Cerebellar nuclear complex (tissue), 1 donor: Measurements from ENCODE around the gene RBBP8NL.

Source experiments
- DNase-seq, 2 experiments: peaks; one replicate each; lab custom pipeline; 2025; lab: John Stamatoyannopoulos, UW

RBBP8NL gene

GRCh38 chr20:62392621-62393334, 34.6 kb downstream of the RBBP8NL start:
- DNase-seq = no peak

GRCh38 chr20:62392077-62392418, 35.3 kb downstream of the RBBP8NL start:
- DNase-seq = no peak

- DNase-seq = no peak
Observed at GRCh38 chr20:62391165-62392076, 35.9 kb downstream of the RBBP8NL start.

- no peak for DNase-seq
Observed at GRCh38 chr20:62390317-62391164, 36.8 kb downstream of the RBBP8NL start.

- DNase-seq = no peak
Observed at GRCh38 chr20:62389601-62390087, 37.7 kb downstream of the RBBP8NL start.

GRCh38 chr20:62388839-62389600, 38.3 kb downstream of the RBBP8NL start:
- DNase-seq = no peak

GRCh38 chr20:62387933-62388635, 39.3 kb downstream of the RBBP8NL start:
- DNase-seq = no peak

GRCh38 chr20:62387219-62387913, 40.0 kb downstream of the RBBP8NL start:
- DNase-seq = no peak

- DNase-seq = peak in 1 of 2 experiments; percentile 68
Observed at GRCh38 chr20:62386383-62387218, 40.7 kb downstream of the RBBP8NL start, which contains the start of gene RPS21. Gene RPS21, plus strand, starts transcription at chr20:62387103. Its CDS starts 236 bp downstream, at chr20:62387339.

- peak; percentile 31 to 68 for DNase-seq
Observed at GRCh38 chr20:62382306-62383198, 44.8 kb downstream of the RBBP8NL start.

- no peak for DNase-seq
Observed at GRCh38 chr20:62381842-62382241, 45.5 kb downstream of the RBBP8NL start.

- no peak for DNase-seq
Observed at GRCh38 chr20:62381202-62381797, 46.0 kb downstream of the RBBP8NL start.

- no peak for DNase-seq
Observed at GRCh38 chr20:62378215-62378614, 49.1 kb downstream of the RBBP8NL start.

- DNase-seq = no peak
Observed at GRCh38 chr20:62377615-62378178, 49.6 kb downstream of the RBBP8NL start.

- no peak for DNase-seq
Observed at GRCh38 chr20:62377064-62377461, 50.3 kb downstream of the RBBP8NL start.

GRCh38 chr20:62376112-62377063, 51.0 kb downstream of the RBBP8NL start:
- DNase-seq = no peak
